ENCODE measurements around the gene ACTN4.
"Not testable (repeated sequence)": the region's sequence is repeated elsewhere in the genome, so short reads cannot be mapped to it uniquely, and the experiment has no call there.

The ACTN4 gene

DNA sequence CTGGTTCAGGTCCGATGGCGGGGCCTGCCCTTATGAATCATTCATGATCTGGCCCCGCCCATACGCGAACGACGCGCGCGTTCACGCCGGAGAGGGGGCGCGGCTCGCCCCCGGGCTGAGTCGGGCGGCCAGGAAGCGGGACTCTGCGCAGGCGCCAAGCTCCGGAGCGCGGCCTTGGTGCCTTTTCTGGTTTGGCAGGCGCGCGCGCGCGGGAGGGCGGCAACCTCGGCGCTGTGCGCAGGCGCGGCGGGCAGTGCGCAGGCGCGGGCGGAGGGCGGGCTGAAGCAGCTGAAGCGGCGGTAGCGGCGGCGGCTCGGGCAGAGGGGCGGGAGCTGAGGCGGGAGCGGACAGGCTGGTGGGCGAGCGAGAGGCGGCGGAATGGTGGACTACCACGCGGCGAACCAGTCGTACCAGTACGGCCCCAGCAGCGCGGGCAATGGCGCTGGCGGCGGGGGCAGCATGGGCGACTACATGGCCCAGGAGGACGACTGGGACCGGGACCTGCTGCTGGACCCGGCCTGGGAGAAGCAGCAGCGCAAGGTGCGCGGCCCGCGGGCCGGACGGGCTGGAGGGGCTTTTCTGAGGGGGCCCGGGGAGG is at the start of gene ACTN4:
ACTN4 (plus strand) TSS at position 282 of the 598 bp plus-strand sequence; CDS start at position 379, 97 bp downstream.
- DNase-seq (ENCODE audit: low read depth in 3 of 3) = peak; percentile 99 to 100 (median 100)

- DNase-seq (ENCODE audit: low read depth in 3 of 3) = no peak
Measured at GRCh38 chr19:38599722-38600121, 47.7 kb upstream of the ACTN4 start.

- not testable (repeated sequence) for DNase-seq (ENCODE audit: low read depth in 3 of 3)
Measured at GRCh38 chr19:38602856-38603255, 44.6 kb upstream of the ACTN4 start.

DNA sequence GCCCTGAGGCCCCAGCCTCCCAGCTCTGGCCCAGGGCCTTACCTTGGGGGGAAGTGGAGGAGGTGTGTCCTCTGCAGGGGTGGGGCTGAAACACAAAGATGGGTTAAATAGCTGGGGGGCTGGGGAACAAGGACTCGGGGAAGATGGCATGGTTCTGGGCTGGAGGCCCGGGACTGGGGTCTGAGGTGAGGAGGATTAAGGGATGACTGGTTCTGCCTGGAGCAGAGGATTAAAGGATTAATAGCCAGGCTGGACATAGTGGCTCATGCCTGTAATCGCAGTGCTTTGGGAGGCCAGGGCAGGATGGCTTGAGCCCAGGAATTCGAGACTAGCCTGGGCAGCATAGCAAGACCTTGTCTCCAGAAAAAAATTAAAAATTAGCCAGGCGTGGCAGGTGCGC is 41.3 kb upstream of the ACTN4 start:
- DNase-seq (ENCODE audit: low read depth in 3 of 3) = no peak

DNA sequence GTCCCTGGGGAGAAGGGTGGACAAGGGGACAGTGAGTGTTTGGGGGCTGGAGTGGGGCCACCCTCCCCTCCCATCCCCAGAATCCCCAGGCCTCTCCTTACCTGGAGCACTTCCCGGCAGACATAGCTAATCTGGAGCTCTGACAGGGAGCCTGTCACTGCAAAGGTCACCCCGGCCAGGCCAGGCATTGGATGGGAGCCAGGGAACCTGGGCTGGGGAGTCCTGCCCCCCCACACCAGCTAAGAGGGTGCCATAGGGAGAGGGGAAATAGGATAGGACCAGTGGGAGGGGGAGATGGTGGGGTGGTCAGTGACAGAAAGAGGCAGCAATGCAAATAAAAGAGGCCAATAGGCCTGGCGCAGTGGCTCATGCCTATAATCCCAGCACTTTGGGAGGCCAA is 33.2 kb upstream of the ACTN4 start:
- no peak for DNase-seq (ENCODE audit: low read depth in 3 of 3)

- DNase-seq (ENCODE audit: low read depth in 3 of 3) = no peak
Measured at GRCh38 chr19:38615007-38615581, 32.4 kb upstream of the ACTN4 start.

GRCh38 chr19:38616265-38616664 is 31.2 kb upstream of the ACTN4 start:
- no peak for DNase-seq (ENCODE audit: low read depth in 3 of 3)

- DNase-seq (ENCODE audit: low read depth in 3 of 3) = peak in 1 of 3 experiments; percentile 16
Measured at GRCh38 chr19:38617283-38617763, 30.1 kb upstream of the ACTN4 start.

GRCh38 chr19:38617764-38618589 is 29.5 kb upstream of the ACTN4 start, which contains the start of gene MAP4K1:
MAP4K1 (minus strand) TSS chr19:38617953; CDS start chr19:38617895, 58 bp downstream.
- DNase-seq (ENCODE audit: low read depth in 3 of 3) = peak; percentile 39 to 47 (median 45)

- peak; percentile 95 to 98 (median 96) for DNase-seq (ENCODE audit: low read depth in 3 of 3)
Measured at GRCh38 chr19:38618590-38619360, 28.7 kb upstream of the ACTN4 start, which contains the start of gene EIF3K. EIF3K (plus strand) TSS chr19:38619188; CDS start chr19:38619269, 81 bp downstream.

DNA sequence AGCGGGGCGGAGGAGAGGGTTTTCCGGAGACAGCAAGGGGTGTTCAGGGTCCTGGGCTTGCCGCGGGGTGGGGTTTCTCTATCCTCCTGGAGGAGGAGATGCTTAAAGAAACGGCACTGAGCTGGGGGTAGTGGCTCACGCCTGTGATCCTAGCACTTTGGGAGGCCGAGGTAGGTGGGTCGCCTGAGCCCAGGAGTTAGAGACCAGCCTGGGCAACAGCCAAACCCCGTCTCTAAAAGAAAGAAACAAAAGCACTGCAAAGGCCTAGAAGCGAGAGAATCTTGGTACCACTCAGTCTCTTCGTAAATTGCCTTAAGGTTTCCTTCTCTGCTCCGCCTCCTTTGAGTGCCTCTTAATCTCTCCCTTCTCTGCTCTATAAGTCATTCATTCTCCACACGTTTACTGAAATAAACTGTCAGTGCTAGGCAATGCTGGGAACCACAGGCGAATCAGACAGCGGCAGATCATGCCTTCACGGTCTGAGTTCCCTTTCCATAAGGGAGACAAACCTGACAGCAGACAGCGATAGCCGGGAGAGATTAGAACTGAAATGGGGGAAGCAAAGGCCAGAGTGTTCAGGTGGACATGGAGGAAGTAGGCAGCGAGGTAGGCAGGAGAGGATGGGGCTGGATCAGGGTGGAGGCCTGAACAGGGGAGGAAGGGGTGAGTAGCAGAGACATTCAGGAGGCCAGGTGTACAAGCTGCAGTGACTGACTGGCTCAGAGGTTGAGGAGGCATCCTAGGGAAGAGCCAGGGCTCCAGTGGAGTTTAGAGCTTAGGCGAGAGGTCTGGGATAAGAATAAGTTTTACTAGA is 27.9 kb upstream of the ACTN4 start:
- DNase-seq (ENCODE audit: low read depth in 3 of 3) = no peak

- DNase-seq (ENCODE audit: low read depth in 3 of 3) = no peak
Measured at GRCh38 chr19:38624822-38625221, 22.6 kb upstream of the ACTN4 start.

DNA sequence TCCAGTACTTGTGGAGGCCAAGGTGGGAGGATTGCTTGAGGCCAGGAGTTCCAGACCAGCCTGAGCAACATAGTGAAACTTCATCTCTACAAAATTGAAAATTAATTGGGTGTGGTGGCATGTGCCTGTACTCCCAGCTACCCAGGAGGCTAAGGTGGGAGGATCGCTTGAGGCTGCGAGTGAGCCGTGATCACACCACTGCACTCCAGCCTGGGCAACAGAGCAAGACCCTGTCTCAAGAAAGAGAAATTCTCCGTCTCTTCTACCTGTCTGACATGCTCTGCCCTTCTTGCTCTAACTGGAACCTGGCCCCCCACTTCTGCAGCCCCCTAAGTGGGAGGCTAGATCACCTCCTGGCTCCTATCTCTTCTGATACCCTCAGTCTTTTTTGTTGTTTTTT is 21.0 kb upstream of the ACTN4 start:
- no peak for DNase-seq (ENCODE audit: low read depth in 3 of 3)

DNA sequence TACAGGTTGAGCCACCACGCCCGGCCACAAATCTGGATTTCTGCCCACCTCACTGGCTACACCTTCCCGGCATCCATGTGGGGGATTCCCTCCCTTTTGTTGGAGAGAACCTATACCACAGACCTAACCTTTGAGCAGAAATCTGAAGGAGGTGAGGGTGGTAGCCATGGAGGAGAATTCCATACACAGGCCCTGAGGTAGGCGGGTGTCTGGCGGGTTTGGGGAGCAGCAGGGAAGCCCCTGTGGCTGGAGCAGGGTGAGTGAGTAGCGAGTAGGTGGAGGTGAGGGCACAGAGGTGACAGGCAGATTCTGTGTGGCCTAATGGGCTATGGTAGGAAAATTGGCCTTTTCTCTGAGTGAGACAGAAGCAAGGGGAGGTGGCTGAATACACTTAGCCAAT is 17.9 kb upstream of the ACTN4 start:
- no peak for DNase-seq (ENCODE audit: low read depth in 3 of 3)

DNA sequence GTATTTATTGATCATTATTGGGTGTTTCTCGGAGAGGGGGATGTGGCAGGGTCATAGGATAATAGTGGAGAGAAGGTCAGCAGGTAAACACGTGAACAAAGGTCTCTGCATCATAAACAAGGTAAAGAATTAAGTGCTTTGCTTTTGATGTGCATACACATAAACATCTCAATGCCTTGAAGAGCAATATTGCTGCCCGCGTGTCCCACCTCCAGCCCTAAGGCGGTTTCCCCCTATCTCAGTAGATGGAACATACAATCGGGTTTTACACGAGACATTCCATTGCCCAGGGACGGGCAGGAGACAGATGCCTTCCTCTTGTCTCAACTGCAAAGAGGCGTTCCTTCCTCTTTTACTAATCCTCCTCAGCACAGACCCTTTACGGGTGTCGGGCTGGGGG is 16.1 kb upstream of the ACTN4 start:
- DNase-seq (ENCODE audit: low read depth in 3 of 3) = not testable (repeated sequence)

- not testable (repeated sequence) for DNase-seq (ENCODE audit: low read depth in 3 of 3)
Measured at GRCh38 chr19:38631811-38632475, 15.5 kb upstream of the ACTN4 start.

- no peak for DNase-seq (ENCODE audit: low read depth in 3 of 3)
Measured at GRCh38 chr19:38632476-38633213, 14.8 kb upstream of the ACTN4 start.

DNA sequence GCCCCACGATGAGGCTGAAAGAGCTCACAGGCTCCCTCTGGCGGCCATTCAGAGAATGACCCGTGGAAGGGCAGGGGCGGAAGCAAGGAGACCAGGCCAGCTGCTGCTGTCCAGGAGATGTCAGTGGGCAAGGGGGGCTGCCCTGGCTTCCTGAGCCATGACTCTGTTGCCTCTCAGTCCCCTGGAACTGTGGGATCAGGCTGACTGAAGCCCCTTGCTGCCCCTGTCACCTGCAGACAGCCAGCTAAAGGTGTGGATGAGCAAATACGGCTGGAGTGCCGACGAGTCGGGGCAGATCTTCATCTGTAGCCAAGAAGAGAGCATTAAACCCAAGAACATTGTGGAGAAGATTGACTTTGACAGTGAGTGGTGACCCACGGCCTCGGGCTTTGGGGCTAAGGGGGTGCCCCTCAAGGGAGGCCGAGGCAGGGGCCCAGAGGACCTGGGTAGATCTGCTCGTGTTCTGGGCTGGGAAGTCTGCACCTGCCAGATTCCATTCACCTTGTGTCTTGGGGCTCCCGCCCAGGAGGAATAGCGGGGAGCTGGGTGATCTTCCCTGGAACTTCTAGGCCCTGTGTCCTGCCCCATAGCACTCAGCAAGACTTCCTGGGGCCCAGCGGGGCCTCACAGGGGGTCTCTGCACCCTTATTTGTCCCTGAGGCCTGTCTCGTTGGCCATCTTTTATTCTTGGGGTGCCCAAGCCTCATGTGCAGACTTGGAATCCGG is 12.5 kb upstream of the ACTN4 start:
- DNase-seq (ENCODE audit: low read depth in 3 of 3) = peak; percentile 50 to 54 (median 54)
